Measurements from ENCODE around the gene SYT12. TPM values are rescaled to one million over a fixed set of nuclear protein-coding genes. Genes with fewer than 3 reads are reported as not detected.
A peak's percentile ranks its signal among the peaks of the same experiment; 100 is the strongest.

SYT12 gene
- total RNA-seq, 2 experiments from 2014 or later = not detected

- no peak overlapping the region for H3K27ac Mint-ChIP-seq
- H3K36me3 Mint-ChIP-seq (ENCODE audit: low read depth) = no peaks in the 10 kb centered on the region
- intact Hi-C loops (cut with micrococcal nuclease) = loop anchor here (5.0 kb wide), 1 partner anchor 132 kb away; no protein-coding TSS in a partner anchor
- CTCF ChIA-PET = no interaction called here
- H3K27me3 Mint-ChIP-seq (ENCODE audit: low read depth) = peaks cover 39% of the 10 kb centered on the region
- H3K4me3 Mint-ChIP-seq = no peak overlapping the region
- no peaks in the 10 kb centered on the region for H3K9me3 Mint-ChIP-seq
- peak; percentile 76 for DNase-seq
- H3K4me1 Mint-ChIP-seq (ENCODE audit: low read depth) = peaks cover 29% of the 10 kb centered on the region
Measured at GRCh38 chr11:67024410-67024809, 1.5 kb downstream of the SYT12 start.

- H3K27me3 Mint-ChIP-seq (ENCODE audit: low read depth) = peaks cover 40% of the 10 kb centered on the region
- no peaks in the 10 kb centered on the region for H3K9me3 Mint-ChIP-seq
- CTCF ChIA-PET = no interaction called here
- DNase-seq = no peak
- H3K36me3 Mint-ChIP-seq (ENCODE audit: low read depth) = no peaks in the 10 kb centered on the region
- no peak overlapping the region for H3K4me3 Mint-ChIP-seq
- no peak overlapping the region for H3K27ac Mint-ChIP-seq
- peaks cover 29% of the 10 kb centered on the region for H3K4me1 Mint-ChIP-seq (ENCODE audit: low read depth)
- intact Hi-C loops (cut with micrococcal nuclease) = loop anchor here (5.0 kb wide), 1 partner anchor 133 kb away; no protein-coding TSS in a partner anchor
Measured at GRCh38 chr11:67024966-67025365, 2.0 kb downstream of the SYT12 start.

DNA sequence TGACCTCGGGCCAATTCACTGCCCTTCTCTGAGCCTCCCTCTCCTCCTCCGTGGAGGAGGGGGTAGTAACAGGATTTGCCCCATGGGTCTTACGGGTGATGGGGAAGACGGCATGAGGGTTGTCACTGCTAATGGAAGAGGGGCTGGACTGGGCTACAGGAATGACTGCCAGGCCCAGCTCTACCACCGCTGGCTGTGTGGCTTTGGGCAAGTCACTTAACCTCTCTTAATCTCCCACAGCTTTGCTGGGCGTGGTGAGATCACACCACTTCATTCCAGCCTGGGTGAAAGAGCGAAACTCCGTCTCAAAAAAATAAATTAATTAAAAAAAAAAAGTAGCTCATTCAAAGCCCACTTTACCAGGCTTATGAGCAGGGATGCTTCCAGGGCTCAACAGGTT lies 2.8 kb downstream of the SYT12 start:
- DNase-seq = no peak
- CTCF ChIA-PET = interaction anchor here (0.6 kb wide), 2 partner anchors 12 to 55 kb away, joined by 3 to 4 read pairs; no protein-coding TSS in a partner anchor
- no peak overlapping the region for H3K4me3 Mint-ChIP-seq
- peaks cover 45% of the 10 kb centered on the region for H3K27me3 Mint-ChIP-seq (ENCODE audit: low read depth)
- no peaks in the 10 kb centered on the region for H3K36me3 Mint-ChIP-seq (ENCODE audit: low read depth)
- intact Hi-C loops (cut with micrococcal nuclease) = no loop called here
- no peak overlapping the region for H3K27ac Mint-ChIP-seq
- no peaks in the 10 kb centered on the region for H3K9me3 Mint-ChIP-seq
- H3K4me1 Mint-ChIP-seq (ENCODE audit: low read depth) = peaks cover 29% of the 10 kb centered on the region

GRCh38 chr11:67026941-67027340 lies 4.0 kb downstream of the SYT12 start:
- no peak overlapping the region for H3K4me3 Mint-ChIP-seq
- H3K27me3 Mint-ChIP-seq (ENCODE audit: low read depth) = peaks cover 46% of the 10 kb centered on the region
- intact Hi-C loops (cut with micrococcal nuclease) = no loop called here
- no peaks in the 10 kb centered on the region for H3K9me3 Mint-ChIP-seq
- no peak for DNase-seq
- no peaks in the 10 kb centered on the region for H3K36me3 Mint-ChIP-seq (ENCODE audit: low read depth)
- CTCF ChIA-PET = no interaction called here
- no peak overlapping the region for H3K27ac Mint-ChIP-seq
- peaks cover 27% of the 10 kb centered on the region for H3K4me1 Mint-ChIP-seq (ENCODE audit: low read depth)

DNA sequence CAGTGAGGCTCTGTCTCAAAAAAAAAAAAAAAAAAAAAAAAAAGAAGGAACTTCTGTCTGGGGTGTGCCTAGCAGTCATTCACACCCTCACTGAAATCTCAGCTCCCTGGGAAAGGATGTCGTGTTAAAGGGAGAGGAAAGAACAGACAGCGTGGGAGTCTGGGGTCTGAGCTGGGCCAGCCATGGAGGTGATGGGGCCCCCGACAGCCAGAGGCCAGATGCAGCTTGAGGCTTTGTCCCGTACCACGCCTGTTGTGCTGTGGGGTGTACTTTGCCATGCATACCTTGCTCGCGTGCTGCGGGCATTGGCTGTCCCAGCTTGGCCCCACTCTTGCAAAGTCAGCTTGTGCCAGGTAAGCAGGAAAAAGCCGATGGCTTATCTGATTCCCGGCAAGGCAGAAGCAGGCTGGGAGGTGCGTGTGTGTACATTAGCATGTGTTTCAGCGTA lies 4.6 kb downstream of the SYT12 start:
- H3K27me3 Mint-ChIP-seq (ENCODE audit: low read depth) = peaks cover 41% of the 10 kb centered on the region
- DNase-seq = no peak
- intact Hi-C loops (cut with micrococcal nuclease) = no loop called here
- H3K9me3 Mint-ChIP-seq = no peaks in the 10 kb centered on the region
- H3K4me1 Mint-ChIP-seq (ENCODE audit: low read depth) = peaks cover 22% of the 10 kb centered on the region
- CTCF ChIA-PET = interaction anchor here (0.5 kb wide), 1 partner anchor 289 kb away, joined by 3 read pairs; no protein-coding TSS in a partner anchor
- H3K36me3 Mint-ChIP-seq (ENCODE audit: low read depth) = no peaks in the 10 kb centered on the region
- no peak overlapping the region for H3K4me3 Mint-ChIP-seq
- no peak overlapping the region for H3K27ac Mint-ChIP-seq

- no peak for DNase-seq
- Mint-ChIP-seq H3K4me3 (no peak overlapping the region), H3K36me3 (ENCODE audit: low read depth) (no peaks in the 10 kb centered on the region), H3K27ac (no peak overlapping the region), H3K9me3 (no peaks in the 10 kb centered on the region), H3K27me3 (ENCODE audit: low read depth) (peaks cover 37% of the 10 kb centered on the region), H3K4me1 (ENCODE audit: low read depth) (peaks cover 19% of the 10 kb centered on the region)
- intact Hi-C loops (cut with micrococcal nuclease) = no loop called here
- CTCF ChIA-PET = interaction anchor here (0.5 kb wide), 1 partner anchor 289 kb away, joined by 3 read pairs; no protein-coding TSS in a partner anchor
Measured at GRCh38 chr11:67027943-67028542, 5.1 kb downstream of the SYT12 start.

DNA sequence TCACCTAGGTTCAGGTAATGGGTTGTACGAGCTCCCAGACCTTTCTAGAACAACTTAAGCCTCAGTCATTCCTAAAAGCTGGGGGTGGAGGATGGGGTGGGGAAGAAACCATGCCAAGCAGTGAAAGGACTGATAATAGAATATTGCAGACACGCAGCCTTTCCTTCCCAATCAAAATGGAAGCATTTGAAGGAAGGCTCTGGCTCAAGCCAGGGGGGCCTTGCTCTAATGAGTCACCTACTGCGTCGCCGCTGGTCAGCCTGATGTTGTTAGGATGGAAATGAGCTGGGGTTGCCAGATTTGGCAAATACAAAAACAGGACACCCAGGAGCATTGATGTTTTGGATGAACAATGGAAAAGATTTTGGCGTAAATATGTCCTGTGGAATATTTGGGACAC lies 6.2 kb downstream of the SYT12 start:
- CTCF ChIA-PET = no interaction called here
- no peaks in the 10 kb centered on the region for H3K36me3 Mint-ChIP-seq (ENCODE audit: low read depth)
- DNase-seq = no peak

GRCh38 chr11:67030976-67031375 lies 8.0 kb downstream of the SYT12 start:
- H3K27me3 Mint-ChIP-seq (ENCODE audit: low read depth) = peaks cover 20% of the 10 kb centered on the region
- CTCF ChIA-PET = no interaction called here

More for the DNA sequence above, 6.2 kb downstream of the SYT12 start:
- no peak overlapping the region for H3K4me3 Mint-ChIP-seq
- H3K9me3 Mint-ChIP-seq = no peaks in the 10 kb centered on the region
- H3K27ac Mint-ChIP-seq = no peak overlapping the region
- H3K4me1 Mint-ChIP-seq (ENCODE audit: low read depth) = peaks cover 12% of the 10 kb centered on the region
- H3K27me3 Mint-ChIP-seq (ENCODE audit: low read depth) = peaks cover 33% of the 10 kb centered on the region
- intact Hi-C loops (cut with micrococcal nuclease) = no loop called here

GRCh38 chr11:67031791-67032561 lies 9.0 kb downstream of the SYT12 start:
- CTCF ChIA-PET = no interaction called here
- intact Hi-C loops (cut with micrococcal nuclease) = no loop called here
- no peaks in the 10 kb centered on the region for H3K9me3 Mint-ChIP-seq
- DNase-seq = no peak
- no peak overlapping the region for H3K27ac Mint-ChIP-seq
- no peaks in the 10 kb centered on the region for H3K4me1 Mint-ChIP-seq (ENCODE audit: low read depth)
- no peaks in the 10 kb centered on the region for H3K36me3 Mint-ChIP-seq (ENCODE audit: low read depth)
- peaks cover 21% of the 10 kb centered on the region for H3K27me3 Mint-ChIP-seq (ENCODE audit: low read depth)
- no peak overlapping the region for H3K4me3 Mint-ChIP-seq

More at GRCh38 chr11:67030976-67031375, 8.0 kb downstream of the SYT12 start:
- Mint-ChIP-seq H3K9me3 (no peaks in the 10 kb centered on the region), H3K36me3 (ENCODE audit: low read depth) (no peaks in the 10 kb centered on the region), H3K4me3 (no peak overlapping the region), H3K4me1 (ENCODE audit: low read depth) (no peaks in the 10 kb centered on the region), H3K27ac (no peak overlapping the region)
- intact Hi-C loops (cut with micrococcal nuclease) = no loop called here
- DNase-seq = no peak

- Mint-ChIP-seq H3K4me3 (no peak overlapping the region), H3K9me3 (no peaks in the 10 kb centered on the region), H3K27ac (no peak overlapping the region), H3K36me3 (ENCODE audit: low read depth) (no peaks in the 10 kb centered on the region), H3K27me3 (ENCODE audit: low read depth) (peaks cover 23% of the 10 kb centered on the region), H3K4me1 (ENCODE audit: low read depth) (no peaks in the 10 kb centered on the region)
- DNase-seq = no peak
- intact Hi-C loops (cut with micrococcal nuclease) = no loop called here
- CTCF ChIA-PET = interaction anchor here (0.6 kb wide), 2 partner anchors 32 to 285 kb away, joined by 3 read pairs; no protein-coding TSS in a partner anchor
Measured at GRCh38 chr11:67032830-67033551, 10.1 kb downstream of the SYT12 start.

GRCh38 chr11:67033661-67034166 lies 10.8 kb downstream of the SYT12 start:
- Mint-ChIP-seq H3K27ac (no peak overlapping the region), H3K27me3 (ENCODE audit: low read depth) (peaks cover 23% of the 10 kb centered on the region)
- CTCF ChIA-PET = no interaction called here

DNA sequence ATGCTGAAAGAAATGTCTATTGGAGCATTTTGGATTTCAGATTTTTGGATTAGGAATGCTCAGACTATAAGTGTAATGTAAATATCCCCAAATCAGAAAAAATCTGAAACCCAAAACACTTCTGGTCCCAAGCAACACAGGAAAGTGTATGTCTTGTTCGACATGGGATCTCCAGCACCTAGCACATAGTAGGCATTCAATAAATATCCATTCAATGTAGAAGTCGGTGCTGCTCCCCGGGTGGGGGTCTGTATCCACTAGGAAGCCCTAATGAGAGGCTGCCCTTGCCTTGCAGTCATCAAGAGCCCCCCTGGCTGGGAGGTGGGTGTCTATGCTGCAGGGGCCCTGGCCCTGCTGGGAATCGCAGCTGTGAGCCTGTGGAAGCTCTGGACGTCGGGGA lies 11.4 kb downstream of the SYT12 start:
- Mint-ChIP-seq H3K4me3 (no peak overlapping the region), H3K9me3 (no peaks in the 10 kb centered on the region), H3K27me3 (ENCODE audit: low read depth) (peaks cover 23% of the 10 kb centered on the region), H3K36me3 (ENCODE audit: low read depth) (no peaks in the 10 kb centered on the region), H3K4me1 (ENCODE audit: low read depth) (no peaks in the 10 kb centered on the region), H3K27ac (no peak overlapping the region)
- intact Hi-C loops (cut with micrococcal nuclease) = no loop called here
- DNase-seq = no peak
- CTCF ChIA-PET = no interaction called here

More at GRCh38 chr11:67033661-67034166, 10.8 kb downstream of the SYT12 start:
- intact Hi-C loops (cut with micrococcal nuclease) = no loop called here
- no peaks in the 10 kb centered on the region for H3K9me3 Mint-ChIP-seq
- no peaks in the 10 kb centered on the region for H3K36me3 Mint-ChIP-seq (ENCODE audit: low read depth)
- DNase-seq = no peak
- H3K4me3 Mint-ChIP-seq = no peak overlapping the region
- no peaks in the 10 kb centered on the region for H3K4me1 Mint-ChIP-seq (ENCODE audit: low read depth)
